Lung (tissue), 12 donors: Measurements from ENCODE around the gene FER1L5. TPM values are rescaled to one million over a fixed set of nuclear protein-coding genes. Genes with fewer than 3 reads are reported as not detected.

Experiments used
- ATAC-seq: fragments of 200-7000 bp; cut with Tn5 transposase; one replicate; pipeline ENCODE4 v1.9.1; 2020; ENCODE audit warnings: moderate number of reproducible peaks; ENCODE audit not compliant: insufficient read depth, low FRiP score
- DNase-seq, 3 donors: peaks; one replicate each; pipeline ENCODE4 v3.0.0-alpha.2; 2013 to 2017
- H3K27ac ChIP-seq, 2 donors: one replicate each; pipeline ENCODE4 v1.5.1; 2013; ENCODE audit warnings: mild to moderate bottlenecking in 2 of 2, moderate library complexity in 2 of 2, control low read depth in 1 of 2, inconsistent platforms in 1 of 2, low read depth in 1 of 2, low read length in 1 of 2
- H3K27me3 ChIP-seq, 3 donors: one replicate each; pipeline ENCODE4 v1.5.1; 2013; ENCODE audit warnings: low read length in 2 of 3; ENCODE audit not compliant: control insufficient read depth in 3 of 3, insufficient read depth in 3 of 3
- H3K36me3 ChIP-seq, 4 donors: one replicate each; pipeline ENCODE4 v1.5.1; 2013; ENCODE audit warnings: low read length in 4 of 4, mild to moderate bottlenecking in 1 of 4, moderate library complexity in 1 of 4; ENCODE audit not compliant: control insufficient read depth in 4 of 4, insufficient read depth in 4 of 4
- H3K4me1 ChIP-seq, 5 donors: one replicate each; pipeline ENCODE4 v1.5.1; 2013; ENCODE audit warnings: low read length in 5 of 5, mild to moderate bottlenecking in 2 of 5, moderate library complexity in 1 of 5; ENCODE audit not compliant: control insufficient read depth in 5 of 5, insufficient read depth in 5 of 5
- H3K4me3 ChIP-seq: one replicate; pipeline ENCODE4 v1.5.1; 2013; ENCODE audit warnings: mild to moderate bottlenecking, control low read depth, moderate library complexity
- H3K9ac ChIP-seq, 2 donors: one replicate each; pipeline ENCODE4 v1.5.1; 2013; ENCODE audit warnings: low read length in 2 of 2, control low read depth in 1 of 2; ENCODE audit not compliant: insufficient read depth in 1 of 2
- H3K9me3 ChIP-seq, 4 donors: one replicate each; pipeline ENCODE4 v1.5.1; 2013; ENCODE audit warnings: low read length in 3 of 4, mild to moderate bottlenecking in 1 of 4, moderate library complexity in 1 of 4; ENCODE audit not compliant: control insufficient read depth in 4 of 4, insufficient read depth in 3 of 4
- polyA plus RNA-seq, 2 donors: library from polyadenylated mRNA; stranded (reverse); fragments of 200-250 nt; gene quantifications; one replicate each; pipeline ENCODE4 v1.2.1, GENCODE V29; 2013
- total RNA-seq, 2 donors: library from RNA; depleted of rRNA in 1 of 2; stranded (reverse); fragments of >200 nt in 1 of 2; gene quantifications; one replicate each; pipeline ENCODE4 v1.2.1, GENCODE V29; 2014 to 2021
- TF ChIP-seq, protein P1 (sequence below): IDR thresholded peaks from 2 replicates; pipeline ENCODE4 v1.5.1; 2012; ENCODE audit warnings: mild to moderate bottlenecking; ENCODE audit errors: control extremely low read depth, extremely low read depth
- donor health status: control.
- donor health status: control.
- donor health status: Bipolar disorder and iron deficiency.
- donor health status: healthy.
- donor health status: DM: yes; HTN: yes; CAD: no.

The FER1L5 gene
- total and polyA plus RNA-seq, 4 donors, result 0.09 to 0.77 (median 0.40) TPM

GRCh38 chr2:96754317-96754716 is 111.8 kb downstream of the FER1L5 start:
- no peaks in the 10 kb centered on the region for H3K4me1 ChIP-seq
- TF ChIP-seq, protein P1, sequence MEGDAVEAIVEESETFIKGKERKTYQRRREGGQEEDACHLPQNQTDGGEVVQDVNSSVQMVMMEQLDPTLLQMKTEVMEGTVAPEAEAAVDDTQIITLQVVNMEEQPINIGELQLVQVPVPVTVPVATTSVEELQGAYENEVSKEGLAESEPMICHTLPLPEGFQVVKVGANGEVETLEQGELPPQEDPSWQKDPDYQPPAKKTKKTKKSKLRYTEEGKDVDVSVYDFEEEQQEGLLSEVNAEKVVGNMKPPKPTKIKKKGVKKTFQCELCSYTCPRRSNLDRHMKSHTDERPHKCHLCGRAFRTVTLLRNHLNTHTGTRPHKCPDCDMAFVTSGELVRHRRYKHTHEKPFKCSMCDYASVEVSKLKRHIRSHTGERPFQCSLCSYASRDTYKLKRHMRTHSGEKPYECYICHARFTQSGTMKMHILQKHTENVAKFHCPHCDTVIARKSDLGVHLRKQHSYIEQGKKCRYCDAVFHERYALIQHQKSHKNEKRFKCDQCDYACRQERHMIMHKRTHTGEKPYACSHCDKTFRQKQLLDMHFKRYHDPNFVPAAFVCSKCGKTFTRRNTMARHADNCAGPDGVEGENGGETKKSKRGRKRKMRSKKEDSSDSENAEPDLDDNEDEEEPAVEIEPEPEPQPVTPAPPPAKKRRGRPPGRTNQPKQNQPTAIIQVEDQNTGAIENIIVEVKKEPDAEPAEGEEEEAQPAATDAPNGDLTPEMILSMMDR, result no peak
- no peak for ATAC-seq

More at GRCh38 chr2:96754317-96754716, 111.8 kb downstream of the FER1L5 start:
- no peaks in the 10 kb centered on the region for H3K9me3 ChIP-seq
- no peak overlapping the region for H3K9ac ChIP-seq
- no peaks in the 10 kb centered on the region for H3K36me3 ChIP-seq
- no peaks in the 10 kb centered on the region for H3K27me3 ChIP-seq
- H3K4me3 ChIP-seq, result no peak overlapping the region
- no peak overlapping the region for H3K27ac ChIP-seq
- no peak for DNase-seq

Other genes with a start within 250 kb of the FER1L5 start
- 1 to 10 TPM in 1 of 2 donors, under 1 TPM in 1; 0.31 to 1.1 TPM for gene NEURL3, start 137.4 kb upstream of the FER1L5 start, total RNA-seq
- 1 to 10 TPM in 1 of 2 donors, under 1 TPM in 1; 0.24 to 2.1 TPM for gene NEURL3, start 137.4 kb upstream of the FER1L5 start, polyA plus RNA-seq
- gene ARID5A, start 106.0 kb upstream of the FER1L5 start, total RNA-seq, result 10 to 100 TPM; 12.5 to 33.5 TPM
- 10 to 100 TPM; 23.2 to 61.9 TPM for gene ARID5A, start 106.0 kb upstream of the FER1L5 start, polyA plus RNA-seq
- gene KANSL3, start 4.5 kb upstream of the FER1L5 start, total RNA-seq, result 10 to 100 TPM; 49.1 to 91.4 TPM
- 10 to 100 TPM; 16.7 to 18.2 TPM for gene KANSL3, start 4.5 kb upstream of the FER1L5 start, polyA plus RNA-seq
- gene LMAN2L, start 97.3 kb downstream of the FER1L5 start, total RNA-seq, result 10 to 100 TPM; 16.7 to 36.3 TPM
- gene LMAN2L, start 97.3 kb downstream of the FER1L5 start, polyA plus RNA-seq, result 10 to 100 TPM in 1 of 2 donors, 1 to 10 TPM in 1; 8.6 to 16.3 TPM
- gene CNNM4, start 118.1 kb downstream of the FER1L5 start, total RNA-seq, result 10 to 100 TPM; 17.3 to 19.8 TPM
- 1 to 10 TPM; 4.0 to 7.3 TPM for gene CNNM4, start 118.1 kb downstream of the FER1L5 start, polyA plus RNA-seq
- gene CNNM3, start 173.5 kb downstream of the FER1L5 start, total RNA-seq, result 10 to 100 TPM; 21.7 to 31.4 TPM
- gene CNNM3, start 173.5 kb downstream of the FER1L5 start, polyA plus RNA-seq, result 1 to 10 TPM; 7.2 to 7.6 TPM
- gene ANKRD23, start 201.3 kb downstream of the FER1L5 start, total RNA-seq, result 1 to 10 TPM; 6.4 to 6.9 TPM
- 1 to 10 TPM; 1.5 to 2.4 TPM for gene ANKRD23, start 201.3 kb downstream of the FER1L5 start, polyA plus RNA-seq
- gene ANKRD39, start 215.3 kb downstream of the FER1L5 start, total RNA-seq, result 10 to 100 TPM in 1 of 2 donors, 1 to 10 TPM in 1; 7.4 to 16.9 TPM
- gene ANKRD39, start 215.3 kb downstream of the FER1L5 start, polyA plus RNA-seq, result 10 to 100 TPM; 15.5 to 15.7 TPM
- gene SEMA4C, start 227.3 kb downstream of the FER1L5 start, total RNA-seq, result 10 to 100 TPM; 34.7 to 42.0 TPM
- gene SEMA4C, start 227.3 kb downstream of the FER1L5 start, polyA plus RNA-seq, result 10 to 100 TPM; 18.8 to 23.0 TPM